HG02610 (cell line): ENCODE results near the gene SDC1.

Experiments
- ATAC-seq: cut with Tn5 transposase; IDR thresholded peaks from one replicate; pipeline ENCODE4 v1.9.1; 2021; ENCODE audit warnings: mild to moderate bottlenecking, moderate library complexity; ENCODE audit not compliant: unreplicated experiment

Gene SDC1

GRCh38 chr2:20153131-20153851 is 71.6 kb downstream of the SDC1 start:
- ATAC-seq: no peak

DNA sequence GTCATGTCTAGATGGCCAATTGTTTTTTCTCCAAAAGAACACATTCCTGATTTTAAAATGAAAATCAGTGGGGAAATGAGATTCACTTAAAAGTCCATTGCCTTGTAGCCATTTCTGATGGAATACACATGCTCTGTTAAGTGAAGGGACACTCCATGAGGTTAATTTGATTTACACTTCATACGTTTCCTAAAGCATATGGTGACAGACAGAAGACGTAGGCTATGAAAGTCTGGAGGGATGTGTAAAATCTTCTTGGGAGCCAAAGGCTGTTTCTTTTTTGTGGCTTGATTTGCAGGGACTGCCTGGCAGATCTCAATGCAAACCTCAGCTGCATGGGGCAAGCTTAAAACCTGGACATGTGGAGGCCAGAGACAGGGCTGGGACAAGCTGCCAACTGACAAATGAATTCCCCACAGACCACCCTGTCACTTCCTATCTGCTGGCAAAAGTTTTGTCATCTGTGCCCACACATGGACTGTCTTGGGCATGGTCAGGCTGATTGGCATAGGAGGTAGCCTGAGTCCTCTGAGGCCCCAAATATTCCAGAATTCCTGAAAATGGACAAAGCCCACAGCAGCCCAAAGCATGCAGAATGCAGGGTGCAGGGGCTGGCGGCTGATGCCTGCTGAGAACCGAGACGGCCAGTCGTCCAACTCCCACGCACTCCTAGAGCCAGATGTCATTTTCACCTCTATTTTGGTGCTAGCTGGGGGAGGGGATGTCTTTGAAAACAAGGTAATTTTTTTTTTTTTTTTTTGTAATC is 73.9 kb downstream of the SDC1 start:
- ATAC-seq: peak; percentile 48
